NCI-H146 treated with DMSO at 0.1 percent for 48 hours (cell line): ENCODE measurements around the gene TBL1X.

Source experiments
- DNase-seq: peaks from one replicate; lab custom pipeline; 2025; ENCODE audit not compliant: unreplicated experiment; lab: John Stamatoyannopoulos, UW

Gene TBL1X

GRCh38 chrX:9494771-9495170, 29.9 kb downstream of the TBL1X start:
- DNase-seq = no peak

GRCh38 chrX:9495496-9495895, 30.6 kb downstream of the TBL1X start:
- DNase-seq = no peak

- no peak for DNase-seq
Measured at GRCh38 chrX:9498236-9498635, 33.4 kb downstream of the TBL1X start.

- no peak for DNase-seq
Measured at GRCh38 chrX:9500584-9500983, 35.7 kb downstream of the TBL1X start.

- no peak for DNase-seq
Measured at GRCh38 chrX:9501362-9501761, 36.5 kb downstream of the TBL1X start.

GRCh38 chrX:9503261-9503660, 38.4 kb downstream of the TBL1X start:
- no peak for DNase-seq

- DNase-seq = no peak
Measured at GRCh38 chrX:9510366-9510765, 45.5 kb downstream of the TBL1X start.

- no peak for DNase-seq
Measured at GRCh38 chrX:9510980-9511379, 46.1 kb downstream of the TBL1X start.

- no peak for DNase-seq
Measured at GRCh38 chrX:9515489-9515888, 50.6 kb downstream of the TBL1X start.

GRCh38 chrX:9515973-9516538, 51.2 kb downstream of the TBL1X start:
- no peak for DNase-seq

- DNase-seq = no peak
Measured at GRCh38 chrX:9516635-9517034, 51.8 kb downstream of the TBL1X start.

GRCh38 chrX:9518051-9518450, 53.2 kb downstream of the TBL1X start:
- no peak for DNase-seq

GRCh38 chrX:9518889-9519288, 54.0 kb downstream of the TBL1X start:
- no peak for DNase-seq

GRCh38 chrX:9519546-9520216, 54.8 kb downstream of the TBL1X start:
- no peak for DNase-seq

GRCh38 chrX:9520217-9520590, 55.3 kb downstream of the TBL1X start:
- no peak for DNase-seq

- no peak for DNase-seq
Measured at GRCh38 chrX:9522378-9523155, 57.7 kb downstream of the TBL1X start.

- DNase-seq = no peak
Measured at GRCh38 chrX:9525511-9526248, 60.8 kb downstream of the TBL1X start.

- DNase-seq = no peak
Measured at GRCh38 chrX:9526965-9527364, 62.1 kb downstream of the TBL1X start.

- no peak for DNase-seq
Measured at GRCh38 chrX:9528498-9528897, 63.6 kb downstream of the TBL1X start.

GRCh38 chrX:9529223-9529622, 64.4 kb downstream of the TBL1X start:
- DNase-seq = no peak

GRCh38 chrX:9530848-9531274, 66.0 kb downstream of the TBL1X start:
- peak; percentile 40 for DNase-seq

GRCh38 chrX:9532349-9532748, 67.5 kb downstream of the TBL1X start:
- DNase-seq = no peak
